Mesendoderm (in vitro differentiated cells): Measurements from ENCODE around the gene LTBP2.

Experiments used
- DNase-seq: peaks from one replicate; pipeline ENCODE4 v3.0.0; 2013
- H2AK5ac ChIP-seq: 2 replicates; pipeline ENCODE4 v1.6.1; 2013; ENCODE audit warnings: low read length, inconsistent platforms
- H2BK120ac ChIP-seq: 2 replicates; pipeline ENCODE4 v1.6.1; 2013; ENCODE audit warnings: low read depth, mild to moderate bottlenecking, low read length, moderate library complexity, mixed read lengths
- H2BK15ac ChIP-seq: replicated peaks from 2 replicates; pipeline ENCODE4 v1.6.1; 2013; ENCODE audit warnings: low read depth, mild to moderate bottlenecking, moderate library complexity
- H2BK5ac ChIP-seq: 2 replicates; pipeline ENCODE4 v1.6.1; 2013; ENCODE audit warnings: low read length, inconsistent platforms
- H3K18ac ChIP-seq: 2 replicates; pipeline ENCODE4 v1.6.1; 2013; ENCODE audit warnings: mild to moderate bottlenecking, low read length, mixed read lengths
- H3K23ac ChIP-seq: one replicate; pipeline ENCODE4 v1.6.1; 2013; ENCODE audit warnings: low read length
- H3K27ac ChIP-seq: 2 replicates; pipeline ENCODE4 v1.5.1; 2013; ENCODE audit warnings: low read depth, mild to moderate bottlenecking, inconsistent platforms, low read length, moderate library complexity
- H3K27me3 ChIP-seq: 2 replicates; pipeline ENCODE4 v1.6.1; 2013; ENCODE audit warnings: low read length, control low read depth, mild to moderate bottlenecking, inconsistent platforms; ENCODE audit not compliant: insufficient read depth, poor library complexity
- H3K36me3 ChIP-seq: 2 replicates; pipeline ENCODE4 v1.6.1; 2013; ENCODE audit warnings: low read length, inconsistent platforms; ENCODE audit not compliant: control insufficient read depth, insufficient read depth
- H3K4ac ChIP-seq: one replicate; pipeline ENCODE4 v1.6.1; 2013; ENCODE audit warnings: low read depth, mild to moderate bottlenecking, low read length, moderate library complexity
- H3K4me1 ChIP-seq: 2 replicates; pipeline ENCODE4 v1.6.1; 2013; ENCODE audit warnings: low read depth, low read length, inconsistent platforms; ENCODE audit not compliant: control insufficient read depth
- H3K4me2 ChIP-seq: 2 replicates; pipeline ENCODE4 v1.6.1; 2013; ENCODE audit warnings: low read length
- H3K4me3 ChIP-seq: 2 replicates; pipeline ENCODE4 v1.5.1; 2013; ENCODE audit warnings: mild to moderate bottlenecking, low read length
- H3K56ac ChIP-seq: one replicate; pipeline ENCODE4 v1.6.1; 2013; ENCODE audit warnings: low read length
- H3K79me1 ChIP-seq: 2 replicates; pipeline ENCODE4 v1.6.1; 2013; ENCODE audit warnings: low read length, inconsistent platforms
- H3K79me2 ChIP-seq: 2 replicates; pipeline ENCODE4 v1.6.1; 2013; ENCODE audit warnings: mild to moderate bottlenecking, low read length; ENCODE audit not compliant: control insufficient read depth, insufficient read depth
- H3K9ac ChIP-seq: 2 replicates; pipeline ENCODE4 v1.6.1; 2013; ENCODE audit warnings: low read length, inconsistent platforms
- H4K5ac ChIP-seq: one replicate; pipeline ENCODE4 v1.6.1; 2013; ENCODE audit warnings: low read length
- H4K8ac ChIP-seq: one replicate; pipeline ENCODE4 v1.6.1; 2013; ENCODE audit warnings: low read depth, mild to moderate bottlenecking, control low read depth, low read length, moderate library complexity
- WGBS: extraction: QIAGEN DNeasy Blood & Tissue Kit; methylation state at CpG from one replicate; pipeline ENCODE4 v1.1.7; 2013; ENCODE audit warnings: low lambda C conversion rate, missing lambda C conversion rate; ENCODE audit not compliant: insufficient coverage; ENCODE audit errors: extremely low coverage; 5-methylcytosine and 5-hydroxymethylcytosine counted together

Gene LTBP2

DNA sequence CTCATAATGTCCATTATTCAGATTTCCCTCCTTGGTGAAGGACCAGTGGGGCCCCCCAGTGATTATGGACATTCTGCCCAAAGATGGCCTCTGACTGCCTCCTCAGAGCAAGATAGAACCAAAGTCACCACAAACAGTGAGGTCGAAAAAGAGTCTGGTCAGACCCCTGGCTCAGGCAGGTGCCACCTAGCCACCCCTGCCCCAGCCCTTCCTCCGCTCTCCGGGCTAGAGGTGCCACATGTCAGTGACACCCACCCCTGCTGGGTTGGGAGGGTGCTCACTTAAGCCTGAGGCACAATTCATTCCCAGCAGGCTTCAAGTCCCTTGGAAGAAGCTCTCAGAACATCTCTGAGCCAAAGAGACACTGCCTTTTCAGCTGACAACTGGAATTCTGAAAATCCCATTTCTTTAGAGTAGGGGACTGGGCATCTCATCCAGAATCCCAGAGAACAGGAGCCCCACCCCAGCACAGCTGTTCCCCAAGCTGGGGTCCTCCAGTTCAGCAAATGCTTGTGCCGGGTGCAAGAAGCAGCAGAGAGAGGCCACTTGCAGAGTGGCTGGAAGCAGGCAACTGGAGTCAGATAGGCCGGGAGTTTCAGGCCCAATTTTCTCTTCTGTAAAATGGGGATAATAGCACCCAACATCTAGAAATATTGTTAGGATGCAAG lies 68.1 kb downstream of the LTBP2 start:
- Histone ChIP-seq H3K27me3 (no peaks in the 10 kb centered on the region), H3K56ac (no peak overlapping the region), H4K8ac (no peak overlapping the region), H2BK5ac (no peak overlapping the region), H2BK15ac (no peak overlapping the region), H3K4me1 (no peaks in the 10 kb centered on the region), H3K9ac (no peak overlapping the region), H3K36me3 (no peaks in the 10 kb centered on the region), H3K4me3 (no peak overlapping the region), H2BK120ac (no peak overlapping the region), H2AK5ac (no peak overlapping the region), H3K79me2 (no peaks in the 10 kb centered on the region), H3K18ac (no peak overlapping the region), H3K4ac (no peak overlapping the region), H3K27ac (no peak overlapping the region), H3K23ac (no peak overlapping the region), H3K4me2 (no peak overlapping the region), H4K5ac (no peak overlapping the region), H3K79me1 (no peaks in the 10 kb centered on the region)
- WGBS, result no CpG with 5 or more reads among the region's 5 CpGs
- no peak for DNase-seq

DNA sequence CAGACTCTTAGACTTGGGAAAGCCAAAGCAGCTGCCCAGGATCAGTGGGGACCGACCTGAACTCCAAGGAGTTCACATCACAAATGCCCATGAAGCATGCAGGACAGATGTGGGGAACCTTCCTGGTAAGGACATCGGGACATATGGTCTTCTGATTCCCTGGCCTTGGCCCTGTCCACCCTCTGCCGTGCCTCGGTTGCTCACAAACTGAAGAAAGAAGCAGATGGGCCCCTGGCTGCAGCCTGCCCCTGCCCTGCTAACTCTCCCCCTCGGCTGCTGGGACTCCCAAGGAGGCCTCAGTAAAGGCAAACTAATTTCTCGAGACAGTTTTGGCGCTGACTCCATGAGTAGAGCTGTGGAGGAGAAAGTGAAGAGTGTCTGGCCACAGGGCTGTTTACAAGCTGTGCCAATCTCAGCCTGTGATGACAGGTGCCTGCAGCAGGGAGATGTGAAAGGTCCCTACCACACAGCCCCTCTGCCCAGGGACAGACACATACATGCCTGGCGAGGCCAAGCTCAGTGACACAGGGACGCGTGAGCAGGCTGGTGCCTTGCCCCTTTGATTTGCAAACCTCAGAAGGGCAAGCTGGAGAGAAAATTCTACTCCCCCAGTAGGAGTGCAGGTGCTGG lies 69.9 kb downstream of the LTBP2 start:
- Histone ChIP-seq H3K27me3 (no peaks in the 10 kb centered on the region), H3K56ac (no peak overlapping the region), H4K5ac (no peak overlapping the region), H3K9ac (no peak overlapping the region), H3K23ac (no peak overlapping the region), H2AK5ac (no peak overlapping the region), H3K79me1 (no peaks in the 10 kb centered on the region), H3K4me2 (no peak overlapping the region), H2BK5ac (no peak overlapping the region), H3K4ac (no peak overlapping the region), H3K27ac (no peak overlapping the region), H3K4me1 (no peaks in the 10 kb centered on the region), H2BK15ac (no peak overlapping the region), H3K18ac (no peak overlapping the region), H3K36me3 (no peaks in the 10 kb centered on the region), H4K8ac (no peak overlapping the region), H3K4me3 (no peak overlapping the region), H2BK120ac (no peak overlapping the region), H3K79me2 (no peaks in the 10 kb centered on the region)
- no peak for DNase-seq
- WGBS, result no CpG with 5 or more reads among the region's 10 CpGs

DNA sequence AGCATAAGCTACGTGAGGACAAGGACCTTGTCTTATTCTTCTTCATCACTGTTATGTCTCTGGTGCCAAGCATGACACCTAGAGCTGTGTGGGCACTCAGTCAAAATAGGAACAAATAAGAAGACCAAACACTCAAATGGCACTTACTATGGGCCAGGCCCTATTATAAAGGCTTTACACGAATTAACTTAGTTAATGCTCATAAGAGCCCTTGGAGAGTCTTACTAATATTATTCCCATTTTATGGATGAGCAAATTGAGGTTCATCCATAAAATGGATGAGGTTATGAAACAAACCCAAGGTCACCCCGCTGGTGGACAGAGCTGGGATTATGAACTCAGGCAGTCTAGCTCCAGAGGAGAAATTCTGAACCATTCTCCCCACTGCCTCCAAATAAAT lies 70.8 kb downstream of the LTBP2 start:
- Histone ChIP-seq H2BK120ac (no peak overlapping the region), H3K9ac (no peak overlapping the region), H3K4ac (no peak overlapping the region), H3K18ac (no peak overlapping the region), H3K27me3 (no peaks in the 10 kb centered on the region), H3K27ac (no peak overlapping the region), H3K4me1 (no peaks in the 10 kb centered on the region), H3K23ac (no peak overlapping the region), H2BK5ac (no peak overlapping the region), H3K79me1 (no peaks in the 10 kb centered on the region), H3K4me3 (no peak overlapping the region), H4K8ac (no peak overlapping the region), H3K56ac (no peak overlapping the region), H3K4me2 (no peak overlapping the region), H4K5ac (no peak overlapping the region), H3K36me3 (no peaks in the 10 kb centered on the region), H3K79me2 (no peaks in the 10 kb centered on the region), H2AK5ac (no peak overlapping the region), H2BK15ac (no peak overlapping the region)
- WGBS, result no CpG with 5 or more reads among the region's 3 CpGs
- no peak for DNase-seq

DNA sequence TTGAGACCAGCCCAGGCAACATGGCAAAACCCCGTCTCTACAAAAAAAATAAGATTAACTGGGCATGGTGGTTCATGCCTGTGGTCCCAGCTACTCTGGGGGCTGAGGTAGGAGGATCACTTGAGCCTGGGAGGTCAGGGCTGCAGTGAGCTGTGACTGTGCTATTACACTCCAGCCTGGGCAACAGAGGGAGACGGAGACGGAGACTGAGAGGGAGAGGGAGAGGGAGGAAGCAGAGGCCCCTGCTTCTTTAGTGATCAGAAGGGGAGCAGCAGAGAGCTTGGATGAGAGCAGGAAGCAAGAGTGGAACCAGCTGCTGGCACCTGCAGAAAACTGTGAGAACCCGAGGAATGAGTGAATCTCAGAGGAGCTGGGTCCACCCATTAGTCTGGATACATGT lies 72.5 kb downstream of the LTBP2 start:
- H3K9ac ChIP-seq, result no peak overlapping the region
- no peaks in the 10 kb centered on the region for H3K36me3 ChIP-seq
- H3K23ac ChIP-seq, result no peak overlapping the region
- no peak overlapping the region for H3K18ac ChIP-seq
- H2BK15ac ChIP-seq, result no peak overlapping the region
- no peak overlapping the region for H4K8ac ChIP-seq
- no peak overlapping the region for H2BK120ac ChIP-seq
- H3K4me2 ChIP-seq, result no peak overlapping the region
- no peaks in the 10 kb centered on the region for H3K79me1 ChIP-seq
- no peaks in the 10 kb centered on the region for H3K79me2 ChIP-seq
- no CpG with 5 or more reads among the region's 4 CpGs for WGBS
- H2AK5ac ChIP-seq, result no peak overlapping the region
- no peaks in the 10 kb centered on the region for H3K27me3 ChIP-seq
- no peak overlapping the region for H4K5ac ChIP-seq
- no peak overlapping the region for H3K4ac ChIP-seq
- DNase-seq, result no peak
- no peaks in the 10 kb centered on the region for H3K4me1 ChIP-seq
- H3K56ac ChIP-seq, result no peak overlapping the region
- no peak overlapping the region for H3K4me3 ChIP-seq
- no peak overlapping the region for H2BK5ac ChIP-seq
- H3K27ac ChIP-seq, result no peak overlapping the region

DNA sequence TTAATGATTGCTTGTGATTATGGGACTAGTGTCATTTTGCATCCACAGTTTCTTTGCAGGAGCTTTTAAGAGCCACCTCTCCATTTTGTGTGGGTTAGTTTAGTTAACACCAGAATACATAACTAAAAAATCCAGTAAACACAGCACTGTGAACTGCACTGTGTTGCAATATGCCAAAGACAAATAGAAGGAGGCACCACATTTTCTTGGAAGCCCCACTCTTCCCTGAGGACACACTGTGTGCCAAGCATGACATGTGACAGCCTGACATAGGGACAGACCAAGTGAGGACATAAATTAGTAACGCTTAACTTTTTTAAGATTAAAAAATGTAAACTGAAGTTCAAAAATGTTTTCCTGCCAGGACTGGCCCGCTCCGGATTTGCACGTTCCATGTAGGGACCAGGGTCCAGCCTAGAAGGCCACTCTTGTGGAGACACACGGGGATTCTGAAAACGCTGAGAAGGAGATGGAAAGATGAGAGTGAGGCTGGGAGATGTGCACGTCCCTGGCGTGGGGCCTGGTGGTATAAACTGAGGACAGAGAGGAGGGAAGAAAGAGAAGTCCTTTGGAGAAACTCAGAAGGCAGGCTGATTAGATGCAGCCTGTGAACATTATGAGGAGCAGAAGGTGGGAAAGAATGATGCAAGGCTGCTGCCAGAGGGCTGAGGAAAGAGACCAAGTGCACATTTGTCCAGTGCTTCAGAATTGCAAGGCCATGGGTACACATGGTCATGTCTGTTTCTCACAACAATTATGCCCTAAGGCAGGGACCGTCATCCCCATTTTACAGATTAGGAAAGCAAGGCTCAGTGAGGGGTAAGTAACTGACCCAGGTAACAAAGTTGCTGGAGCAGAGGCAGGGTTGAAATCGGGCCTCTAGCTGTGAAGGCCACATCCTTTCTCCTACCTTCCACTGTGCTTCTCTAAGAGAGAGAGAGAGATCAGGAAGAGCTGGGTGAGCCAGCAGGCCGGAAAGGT lies 73.3 kb downstream of the LTBP2 start:
- H2AK5ac ChIP-seq, result no peak overlapping the region
- H3K9ac ChIP-seq, result no peak overlapping the region
- H4K8ac ChIP-seq, result no peak overlapping the region
- no CpG with 5 or more reads among the region's 11 CpGs for WGBS
- no peak overlapping the region for H2BK15ac ChIP-seq
- no peaks in the 10 kb centered on the region for H3K4me1 ChIP-seq
- DNase-seq, result no peak
- H3K79me1 ChIP-seq, result no peaks in the 10 kb centered on the region
- H3K18ac ChIP-seq, result no peak overlapping the region
- no peak overlapping the region for H3K27ac ChIP-seq
- no peak overlapping the region for H3K56ac ChIP-seq
- H3K4me2 ChIP-seq, result no peak overlapping the region
- H2BK5ac ChIP-seq, result no peak overlapping the region
- H3K4ac ChIP-seq, result no peak overlapping the region
- H3K36me3 ChIP-seq, result no peaks in the 10 kb centered on the region
- no peak overlapping the region for H3K4me3 ChIP-seq
- peak overlapping the region; percentile 66 for H3K23ac ChIP-seq
- H3K79me2 ChIP-seq, result no peaks in the 10 kb centered on the region
- H4K5ac ChIP-seq, result no peak overlapping the region
- no peak overlapping the region for H2BK120ac ChIP-seq
- H3K27me3 ChIP-seq, result no peaks in the 10 kb centered on the region
